Progenitor cell of endocrine pancreas (in vitro differentiated cells): ENCODE data around the gene CCDC92B. TPM values are rescaled to one million over a fixed set of nuclear protein-coding genes. Genes with fewer than 3 reads are reported as not detected.

ENCODE experiments used
- DNase-seq: peaks from one replicate; pipeline ENCODE4 v3.0.0; 2021; ENCODE audit warnings: low spot score; ENCODE audit not compliant: unreplicated experiment
- H3K27ac Mint-ChIP-seq: 2 replicates; pipeline ENCODE4 v1.8.0; 2021; ENCODE audit warnings: mild to moderate bottlenecking, moderate library complexity, mixed read lengths
- H3K27me3 Mint-ChIP-seq: 2 replicates; pipeline ENCODE4 v1.8.0; 2021; ENCODE audit warnings: mixed read lengths
- H3K36me3 Mint-ChIP-seq: 2 replicates; pipeline ENCODE4 v1.8.0; 2022; ENCODE audit warnings: mixed read lengths; ENCODE audit not compliant: insufficient read depth
- H3K4me1 Mint-ChIP-seq: 2 replicates; pipeline ENCODE4 v1.8.0; 2021; ENCODE audit warnings: low read depth, mixed read lengths
- H3K4me3 Mint-ChIP-seq: 2 replicates; pipeline ENCODE4 v1.8.0; 2021; ENCODE audit warnings: low read depth, mild to moderate bottlenecking, moderate library complexity, mixed read lengths
- H3K9me3 Mint-ChIP-seq: 2 replicates; pipeline ENCODE4 v1.8.0; 2021; ENCODE audit warnings: low read depth, mixed read lengths
- total RNA-seq: library from RNA; stranded (reverse); gene quantifications from 2 replicates; pipeline ENCODE4 v1.2.1, GENCODE V29; 2021
- TF ChIP-seq, protein P1 (sequence below): fragments of 200-600 bp; sonication (generic); IDR thresholded peaks from one replicate; pipeline ENCODE4 v1.5.0; 2021; ENCODE audit warnings: antibody characterized with exemption, mild to moderate bottlenecking; ENCODE audit not compliant: unreplicated experiment

CCDC92B gene
- total RNA-seq, 1 donor from 2014 or later, result 1.3 TPM

DNA sequence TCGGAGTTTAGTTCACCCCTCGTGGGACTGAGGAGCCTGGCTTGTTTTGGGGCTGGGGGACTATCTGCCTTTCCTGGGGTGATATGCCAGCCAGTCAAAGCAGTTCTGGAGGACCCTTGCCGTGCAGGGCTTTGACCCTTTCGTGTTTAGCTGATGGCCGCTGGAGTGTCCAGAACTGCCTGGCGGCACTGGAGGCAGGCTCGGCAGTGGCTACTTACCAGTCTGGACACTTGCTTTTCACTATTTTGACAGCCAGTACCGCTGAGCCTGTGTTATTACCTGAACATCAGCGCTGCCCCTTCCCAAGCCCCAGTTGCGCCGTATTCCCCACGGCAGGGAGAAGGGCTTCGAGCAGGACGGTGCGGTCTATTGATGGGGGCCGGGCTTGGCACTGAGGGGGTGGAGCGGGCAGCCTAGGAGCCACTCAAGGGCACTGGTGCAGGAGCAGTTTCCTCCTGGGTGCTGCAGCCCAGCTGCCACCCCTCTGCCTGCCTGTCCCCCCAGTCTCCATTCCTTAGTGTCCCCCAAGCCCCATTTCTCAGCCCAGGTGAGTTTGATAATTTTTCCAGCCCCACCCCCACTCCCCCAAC, 18.6 kb downstream of the CCDC92B start:
- H3K27me3 Mint-ChIP-seq, result peaks cover 16% of the 10 kb centered on the region
- TF ChIP-seq, protein P1, sequence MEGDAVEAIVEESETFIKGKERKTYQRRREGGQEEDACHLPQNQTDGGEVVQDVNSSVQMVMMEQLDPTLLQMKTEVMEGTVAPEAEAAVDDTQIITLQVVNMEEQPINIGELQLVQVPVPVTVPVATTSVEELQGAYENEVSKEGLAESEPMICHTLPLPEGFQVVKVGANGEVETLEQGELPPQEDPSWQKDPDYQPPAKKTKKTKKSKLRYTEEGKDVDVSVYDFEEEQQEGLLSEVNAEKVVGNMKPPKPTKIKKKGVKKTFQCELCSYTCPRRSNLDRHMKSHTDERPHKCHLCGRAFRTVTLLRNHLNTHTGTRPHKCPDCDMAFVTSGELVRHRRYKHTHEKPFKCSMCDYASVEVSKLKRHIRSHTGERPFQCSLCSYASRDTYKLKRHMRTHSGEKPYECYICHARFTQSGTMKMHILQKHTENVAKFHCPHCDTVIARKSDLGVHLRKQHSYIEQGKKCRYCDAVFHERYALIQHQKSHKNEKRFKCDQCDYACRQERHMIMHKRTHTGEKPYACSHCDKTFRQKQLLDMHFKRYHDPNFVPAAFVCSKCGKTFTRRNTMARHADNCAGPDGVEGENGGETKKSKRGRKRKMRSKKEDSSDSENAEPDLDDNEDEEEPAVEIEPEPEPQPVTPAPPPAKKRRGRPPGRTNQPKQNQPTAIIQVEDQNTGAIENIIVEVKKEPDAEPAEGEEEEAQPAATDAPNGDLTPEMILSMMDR, result no peak
- H3K4me1 Mint-ChIP-seq, result no peaks in the 10 kb centered on the region
- H3K9me3 Mint-ChIP-seq, result no peaks in the 10 kb centered on the region
- DNase-seq, result no peak
- no peaks in the 10 kb centered on the region for H3K36me3 Mint-ChIP-seq
- H3K27ac Mint-ChIP-seq, result no peak overlapping the region
- H3K4me3 Mint-ChIP-seq, result no peak overlapping the region

- H3K27me3 Mint-ChIP-seq, result peaks cover 40% of the 10 kb centered on the region
- DNase-seq, result no peak
- H3K27ac Mint-ChIP-seq, result no peak overlapping the region
- TF ChIP-seq, protein P1, result peak; percentile 35
- H3K4me3 Mint-ChIP-seq, result peak overlapping the region; percentile 11
- no peaks in the 10 kb centered on the region for H3K4me1 Mint-ChIP-seq
- H3K9me3 Mint-ChIP-seq, result no peaks in the 10 kb centered on the region
- H3K36me3 Mint-ChIP-seq, result no peaks in the 10 kb centered on the region
Measured at GRCh38 chr17:2724784-2725164, 24.7 kb downstream of the CCDC92B start.

DNA sequence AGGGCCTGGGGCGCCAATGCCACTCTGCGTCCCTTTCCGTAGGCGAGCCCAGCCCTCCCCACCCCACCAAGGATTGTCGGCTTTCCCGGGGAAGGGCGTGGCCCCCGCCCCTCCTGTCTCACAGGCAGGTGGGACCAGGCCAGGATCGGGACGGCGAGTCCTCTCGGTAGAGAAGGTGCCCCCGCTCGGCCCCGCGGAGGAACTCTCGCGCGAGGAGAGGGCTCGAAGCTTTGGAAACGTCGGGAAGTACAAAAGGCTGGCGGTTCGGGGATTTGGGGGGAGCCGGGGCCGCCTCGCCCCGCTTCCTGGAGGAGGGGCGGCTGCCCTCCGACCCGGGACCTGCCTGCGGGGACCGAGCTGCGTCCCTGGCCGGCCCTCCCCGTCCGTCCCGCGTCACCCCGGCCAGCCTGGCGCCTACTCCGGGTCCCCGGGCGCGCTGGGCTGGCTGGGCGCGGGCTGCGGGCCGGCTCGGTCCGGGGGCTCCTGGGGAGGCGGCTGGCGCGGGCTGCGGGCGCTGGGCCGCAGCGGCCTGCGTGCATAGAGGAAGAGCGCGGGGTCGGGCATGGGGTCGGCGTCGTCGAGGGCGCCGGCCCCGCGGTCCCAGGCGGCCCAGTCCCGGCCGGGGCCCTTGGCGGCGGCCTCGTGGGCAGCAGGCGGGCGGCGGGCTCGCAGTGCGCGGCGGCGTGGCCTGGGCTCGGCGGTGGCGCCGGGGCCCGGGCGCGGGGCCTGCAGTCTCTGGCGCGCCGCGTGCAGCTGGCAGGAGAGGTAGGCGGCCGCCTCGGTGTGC, 25.3 kb downstream of the CCDC92B start:
- Mint-ChIP-seq H3K4me3 (peak overlapping the region; percentile 46), H3K9me3 (no peaks in the 10 kb centered on the region), H3K27ac (no peak overlapping the region), H3K4me1 (no peaks in the 10 kb centered on the region), H3K36me3 (no peaks in the 10 kb centered on the region), H3K27me3 (peaks cover 43% of the 10 kb centered on the region)
- TF ChIP-seq, protein P1, result no peak
- DNase-seq, result no peak

DNA sequence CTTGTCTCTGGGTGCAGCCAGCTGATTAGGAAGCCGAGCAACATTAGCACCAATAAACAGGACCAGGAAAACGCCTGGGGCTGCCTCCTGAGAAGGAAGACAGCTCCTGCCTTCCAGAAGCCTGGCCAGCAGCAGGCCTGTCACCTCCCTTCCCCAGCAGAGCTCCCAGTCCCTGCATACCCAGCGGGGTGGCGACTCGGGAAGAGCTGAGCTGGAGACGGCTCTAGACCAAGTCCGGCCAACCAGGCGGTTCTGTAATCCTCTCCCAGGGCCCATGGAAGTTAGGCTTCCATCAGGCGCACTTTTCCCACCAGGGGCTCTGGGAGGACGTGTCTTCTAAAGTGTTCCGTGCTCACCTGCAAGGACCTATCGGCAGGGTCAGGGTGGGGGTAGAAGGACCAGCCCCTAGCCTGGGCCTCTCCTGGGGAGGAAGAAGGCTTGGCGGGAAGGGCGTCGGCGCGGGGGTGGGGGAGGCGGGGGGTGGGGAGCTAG, 25.9 kb downstream of the CCDC92B start:
- TF ChIP-seq, protein P1, result no peak
- no peak overlapping the region for H3K27ac Mint-ChIP-seq
- peaks cover 43% of the 10 kb centered on the region for H3K27me3 Mint-ChIP-seq

GRCh38 chr17:2722611-2723010, 26.8 kb downstream of the CCDC92B start:
- Mint-ChIP-seq H3K4me3 (no peak overlapping the region), H3K27me3 (peaks cover 43% of the 10 kb centered on the region), H3K4me1 (peaks cover 2% of the 10 kb centered on the region), H3K9me3 (no peaks in the 10 kb centered on the region), H3K36me3 (no peaks in the 10 kb centered on the region), H3K27ac (no peak overlapping the region)
- no peak for DNase-seq
- TF ChIP-seq, protein P1, result no peak

More for the DNA sequence above, 25.9 kb downstream of the CCDC92B start:
- no peaks in the 10 kb centered on the region for H3K36me3 Mint-ChIP-seq
- no peaks in the 10 kb centered on the region for H3K9me3 Mint-ChIP-seq
- H3K4me1 Mint-ChIP-seq, result no peaks in the 10 kb centered on the region
- no peak for DNase-seq
- H3K4me3 Mint-ChIP-seq, result no peak overlapping the region
